SK-N-MC (cell line): ENCODE data around the gene WDFY1.

ENCODE experiments used
- FOXP2 ChIP-seq: optimal IDR thresholded peaks from 2 replicates; pipeline ENCODE3; 2011; ENCODE audit warnings: mild to moderate bottlenecking, moderate library complexity; ENCODE audit not compliant: insufficient read depth; ENCODE audit errors: extremely low read length, control extremely low read depth
- POLR2AphosphoS5 ChIP-seq: IDR thresholded peaks from 2 replicates; pipeline ENCODE4 v1.6.1; 2012; ENCODE audit warnings: mild to moderate bottlenecking, low read depth, low read length, borderline replicate concordance

DNA sequence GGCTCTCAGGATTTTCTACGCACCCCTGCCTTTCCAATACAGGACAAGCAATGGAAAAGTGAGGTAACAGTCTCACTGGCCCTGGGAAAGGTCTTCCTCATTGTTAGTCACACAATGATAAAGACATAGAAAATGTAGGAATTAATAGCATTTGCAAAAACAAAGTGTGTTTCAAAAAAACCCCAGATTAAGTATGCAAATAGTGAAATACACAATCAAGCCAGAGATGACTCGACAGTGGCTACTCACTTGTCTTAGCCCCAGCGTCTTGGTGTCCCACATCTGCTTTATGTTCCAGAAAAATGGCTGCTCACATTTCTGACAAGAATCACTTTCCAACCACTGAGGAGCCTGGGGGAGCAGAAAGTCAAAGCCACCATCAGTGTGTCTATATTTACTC is 60.7 kb downstream of the WDFY1 start:
- TF ChIP-seq POLR2AphosphoS5, result no peak
- no peak for TF ChIP-seq FOXP2
